ENCODE data around the gene TTC39B. TPM values are rescaled to one million over a fixed set of nuclear protein-coding genes. Genes with fewer than 3 reads are reported as not detected.
"Not testable (repeated sequence)": the region's sequence is repeated elsewhere in the genome, so short reads cannot be mapped to it uniquely, and the experiment has no call there.

Gene TTC39B
- total RNA-seq, result 6.9 TPM

DNA sequence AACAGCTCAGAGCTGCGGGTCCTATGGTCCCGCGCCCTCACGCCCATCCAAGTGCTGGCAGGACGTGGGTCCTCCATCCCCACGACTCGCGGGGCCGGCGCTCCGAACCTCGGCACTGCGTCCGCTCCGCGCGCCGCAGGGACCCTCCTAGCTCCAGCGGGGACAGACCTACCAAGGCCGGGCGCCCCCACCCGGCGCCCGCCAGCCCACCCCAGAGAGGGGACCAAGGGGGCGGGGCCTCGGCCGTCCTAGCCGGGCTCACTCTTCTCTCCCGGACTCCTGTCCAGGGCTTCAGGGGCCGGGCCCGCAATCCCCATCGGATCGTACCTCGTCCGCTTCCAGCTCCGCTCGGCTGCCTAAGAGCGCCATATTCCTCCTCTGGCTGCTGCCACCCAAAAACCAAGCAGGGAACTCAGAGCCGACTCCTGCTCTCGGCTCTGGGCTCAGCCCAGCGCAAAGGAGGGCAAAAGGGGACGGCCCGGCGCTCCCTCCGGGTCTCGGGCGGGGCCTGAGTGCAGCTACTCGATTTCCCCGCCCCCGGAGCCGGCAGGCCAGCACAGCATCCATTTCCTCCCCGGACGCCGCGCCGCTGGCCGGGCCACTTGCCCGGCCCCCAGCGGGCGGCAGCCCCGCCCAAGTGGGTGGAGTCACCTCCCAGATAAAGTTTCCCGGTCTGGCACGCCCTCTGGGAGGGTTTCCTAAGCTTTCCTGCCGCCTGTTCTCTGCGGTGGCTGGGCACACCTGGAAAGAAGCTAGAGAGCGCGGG, at the start of gene TTC39B:
TTC39B (minus strand) TSS at position 460 of the 766 bp plus-strand sequence; CDS start at position 369, 91 bp downstream.
- DNase-seq, result peak; percentile 82

- DNase-seq, result no peak
Measured at GRCh38 chr9:15355669-15356068, 48.7 kb upstream of the TTC39B start.

GRCh38 chr9:15354713-15355112, 47.7 kb upstream of the TTC39B start:
- DNase-seq, result no peak

- DNase-seq, result no peak
Measured at GRCh38 chr9:15353892-15354291, 46.9 kb upstream of the TTC39B start.

- DNase-seq, result no peak
Measured at GRCh38 chr9:15352306-15352705, 45.3 kb upstream of the TTC39B start.

DNA sequence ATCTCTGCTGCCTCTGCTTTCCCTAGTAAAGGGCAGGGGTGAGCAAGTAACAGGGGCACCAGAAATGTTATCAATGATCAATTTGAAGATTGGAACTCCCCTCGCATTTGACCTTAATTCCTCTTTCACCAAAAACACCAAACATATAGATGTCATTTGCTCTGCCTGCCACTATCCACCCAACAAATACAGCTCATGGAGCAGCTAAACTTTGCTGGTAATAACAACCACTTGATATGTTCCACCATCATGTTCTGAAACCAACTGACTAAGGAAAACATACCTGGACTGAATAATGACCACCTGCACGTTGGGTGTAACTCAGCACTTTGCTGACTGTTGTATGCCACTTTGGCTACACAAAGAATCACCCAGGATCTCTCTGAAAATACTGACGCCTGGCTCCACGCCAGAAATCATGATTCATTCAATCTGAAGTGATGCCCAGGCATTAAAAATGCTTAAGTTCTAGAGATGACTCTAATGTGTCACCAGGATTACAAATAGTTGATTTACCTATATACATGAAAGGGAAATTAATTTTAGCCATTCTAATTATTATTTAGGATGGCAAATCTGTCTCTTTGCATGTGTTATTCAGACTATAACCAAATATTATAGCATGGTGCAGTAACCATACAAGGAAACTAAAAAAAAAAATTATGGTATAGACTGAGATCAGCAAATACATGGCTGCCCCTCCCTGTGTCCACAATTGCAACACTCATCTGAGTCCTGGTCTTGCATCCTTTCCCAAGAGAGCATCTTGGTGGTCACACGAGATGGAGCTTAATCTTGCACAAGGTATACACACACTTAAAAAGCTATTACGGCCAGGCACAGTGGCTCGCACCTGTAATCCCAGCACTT, 43.1 kb upstream of the TTC39B start:
- DNase-seq, result no peak

DNA sequence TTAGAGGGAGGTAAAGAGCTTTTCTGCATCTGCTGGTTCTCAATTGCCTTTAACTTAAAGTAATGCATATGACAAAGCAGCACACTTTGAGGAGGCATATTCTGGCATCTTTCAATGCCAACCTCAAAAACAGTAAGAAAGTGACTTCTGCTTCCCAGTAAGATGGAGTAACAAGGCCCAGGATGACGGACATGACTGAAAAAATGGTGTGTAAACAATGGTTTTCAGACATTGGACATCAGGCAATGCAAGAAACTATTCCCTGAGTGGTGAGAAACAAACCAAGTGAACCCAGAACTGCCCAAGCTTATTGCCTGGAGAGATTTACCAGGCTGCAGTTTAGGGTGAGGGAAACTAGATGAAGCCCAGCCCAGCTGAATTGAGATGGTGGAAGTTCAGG, 39.8 kb upstream of the TTC39B start:
- DNase-seq, result no peak

GRCh38 chr9:15344191-15344590, 37.2 kb upstream of the TTC39B start:
- DNase-seq, result no peak

- DNase-seq, result no peak
Measured at GRCh38 chr9:15333376-15333881, 26.4 kb upstream of the TTC39B start.

- no peak for DNase-seq
Measured at GRCh38 chr9:15332939-15333338, 25.9 kb upstream of the TTC39B start.

DNA sequence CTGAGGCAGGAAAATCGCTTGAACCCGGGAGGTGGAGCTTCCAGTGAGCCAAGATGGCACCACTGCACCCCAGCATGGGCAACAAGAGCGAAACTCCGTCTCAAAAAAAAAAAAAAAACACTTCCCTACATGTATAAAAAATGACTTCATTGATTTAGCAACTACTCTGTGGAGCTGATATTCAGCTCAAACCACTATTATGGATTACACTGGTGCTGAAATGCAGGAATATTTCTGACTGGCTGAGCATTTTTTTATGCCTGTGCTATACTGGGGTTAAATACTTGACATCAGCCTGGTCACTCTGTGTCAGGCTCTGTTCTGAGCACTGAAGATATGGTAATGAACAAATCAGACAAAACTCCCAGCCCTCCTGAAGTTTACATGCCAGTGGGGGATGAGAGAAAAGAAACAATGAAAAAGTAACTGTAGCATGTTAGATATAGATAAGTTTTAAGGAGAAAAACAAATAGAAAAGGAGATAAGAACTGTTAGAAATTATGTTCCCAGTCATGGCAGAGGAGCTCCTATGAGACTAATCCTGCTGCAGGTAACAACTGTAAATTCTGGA, 22.6 kb upstream of the TTC39B start:
- DNase-seq, result no peak

- no peak for DNase-seq
Measured at GRCh38 chr9:15328946-15329345, 21.9 kb upstream of the TTC39B start.

GRCh38 chr9:15322695-15323094, 15.7 kb upstream of the TTC39B start:
- DNase-seq, result not testable (repeated sequence)

GRCh38 chr9:15319661-15320060, 12.6 kb upstream of the TTC39B start:
- DNase-seq, result not testable (repeated sequence)

GRCh38 chr9:15317836-15318235, 10.8 kb upstream of the TTC39B start:
- DNase-seq, result no peak

DNA sequence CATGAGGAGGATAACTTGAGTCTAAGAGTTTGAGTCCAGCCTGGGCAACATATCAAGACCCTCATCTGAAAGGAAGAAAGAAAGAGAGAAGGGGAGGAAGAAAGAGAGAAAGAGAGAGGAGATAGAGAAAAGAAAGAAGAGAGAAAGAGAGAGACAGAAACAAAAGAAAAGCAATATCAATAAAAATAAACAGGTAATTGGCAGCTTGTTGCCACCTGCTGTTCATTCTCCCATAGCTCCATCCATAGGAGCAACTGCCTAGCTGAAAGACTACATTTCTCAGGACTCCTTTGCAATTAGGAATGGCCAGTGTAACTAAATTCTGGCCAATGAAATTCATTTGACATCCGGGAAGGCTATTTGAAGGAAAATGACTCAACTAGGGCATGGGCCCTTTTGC, 4.6 kb upstream of the TTC39B start:
- DNase-seq, result no peak

GRCh38 chr9:15310107-15310850, 3.3 kb upstream of the TTC39B start:
- no peak for DNase-seq

GRCh38 chr9:15308511-15308910, 1.5 kb upstream of the TTC39B start:
- DNase-seq, result no peak

DNA sequence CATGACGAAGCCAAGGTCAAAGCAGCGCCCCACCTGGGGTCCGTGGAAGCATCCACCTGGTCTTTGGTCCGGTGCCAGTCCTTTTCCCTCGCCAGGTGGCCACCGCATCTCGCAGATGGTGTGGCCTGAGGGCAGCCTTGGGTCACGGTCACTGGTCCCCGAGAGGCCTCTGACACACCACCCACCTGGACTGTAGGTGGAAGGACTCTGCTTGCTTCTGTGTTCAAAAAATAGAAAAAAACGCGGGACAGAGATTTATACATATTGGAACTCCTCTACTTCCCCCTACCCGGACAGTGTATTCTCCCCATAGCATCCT, 466 bp upstream of the TTC39B start:
- DNase-seq, result no peak

GRCh38 chr9:15306068-15306756, 804 bp downstream of the TTC39B start:
- peak; percentile 5 for DNase-seq

- DNase-seq, result no peak
Measured at GRCh38 chr9:15305470-15305869, 1.5 kb downstream of the TTC39B start.

GRCh38 chr9:15304632-15305031, 2.4 kb downstream of the TTC39B start:
- DNase-seq, result no peak
